ENCODE results near the gene DHRS9. TPM values are rescaled to one million over a fixed set of nuclear protein-coding genes. Genes with fewer than 3 reads are reported as not detected.

Gene DHRS9
- total RNA-seq, 1 donor = 0.36 TPM

- no peak for DNase-seq (ENCODE audit: low read depth)
- no peak overlapping the region for H3K4me3 ChIP-seq (ENCODE audit: low read depth, low read length)
- no peak for TF ChIP-seq CTCF (IDR thresholded peaks at IDR 0.05; ENCODE audit: insufficient read depth, low read length)
These were observed 4.0 kb downstream of the DHRS9 start for GRCh38 chr2:169073211-169073962.

GRCh38 chr2:169073963-169074751 is 4.8 kb downstream of the DHRS9 start:
- DNase-seq (ENCODE audit: low read depth) = no peak
- no peak for TF ChIP-seq CTCF (IDR thresholded peaks at IDR 0.05; ENCODE audit: insufficient read depth, low read length)
- no peak overlapping the region for H3K4me3 ChIP-seq (ENCODE audit: low read depth, low read length)

GRCh38 chr2:169077674-169078240 is 8.4 kb downstream of the DHRS9 start:
- no peak for TF ChIP-seq CTCF (IDR thresholded peaks at IDR 0.05; ENCODE audit: insufficient read depth, low read length)

GRCh38 chr2:169080250-169081069 is 11.1 kb downstream of the DHRS9 start:
- TF ChIP-seq CTCF (IDR thresholded peaks at IDR 0.05; ENCODE audit: insufficient read depth, low read length) = no peak
- no peak overlapping the region for H3K4me3 ChIP-seq (ENCODE audit: low read depth, low read length)
- no peak for DNase-seq (ENCODE audit: low read depth)

More at GRCh38 chr2:169077674-169078240, 8.4 kb downstream of the DHRS9 start:
- DNase-seq (ENCODE audit: low read depth) = no peak
- no peak overlapping the region for H3K4me3 ChIP-seq (ENCODE audit: low read depth, low read length)

GRCh38 chr2:169081551-169081950 is 12.2 kb downstream of the DHRS9 start:
- H3K4me3 ChIP-seq (ENCODE audit: low read depth, low read length) = no peak overlapping the region
- DNase-seq (ENCODE audit: low read depth) = peak; percentile 18
- no peak for TF ChIP-seq CTCF (IDR thresholded peaks at IDR 0.05; ENCODE audit: insufficient read depth, low read length)

GRCh38 chr2:169082995-169083394 is 13.6 kb downstream of the DHRS9 start:
- TF ChIP-seq CTCF (IDR thresholded peaks at IDR 0.05; ENCODE audit: insufficient read depth, low read length) = no peak
- no peak overlapping the region for H3K4me3 ChIP-seq (ENCODE audit: low read depth, low read length)
- no peak for DNase-seq (ENCODE audit: low read depth)
